ENCODE measurements around the gene CCDC93.

Gene CCDC93

GRCh38 chr2:118013221-118013723 lies 598 bp downstream of the CCDC93 start:
- peak overlapping the region; percentile 97 for H3K4me3 ChIP-seq (replicated peaks; ENCODE audit: low read depth, low read length)
- no peaks in the 10 kb centered on the region; the same call in none of the 2 replicates for H3K36me3 ChIP-seq (ENCODE audit: control insufficient read depth, insufficient read depth, low read length)
- H3K27me3 ChIP-seq (replicated peaks; ENCODE audit: control insufficient read depth, insufficient read depth, low read length): no peaks in the 10 kb centered on the region
- TF ChIP-seq CTCF (IDR thresholded peaks at IDR 0.05; ENCODE audit: insufficient read depth, low read length, poor library complexity, severe bottlenecking): peak; percentile 17
- DNase-seq (ENCODE audit: extremely low read depth, insufficient read length): peak; percentile 45

- H3K36me3 ChIP-seq (ENCODE audit: control insufficient read depth, insufficient read depth, low read length): peaks cover under 1% of the 10 kb centered on the region
- TF ChIP-seq CTCF (IDR thresholded peaks at IDR 0.05; ENCODE audit: insufficient read depth, low read length, poor library complexity, severe bottlenecking): no peak
- H3K27me3 ChIP-seq (replicated peaks; ENCODE audit: control insufficient read depth, insufficient read depth, low read length): no peaks in the 10 kb centered on the region
- no peak for DNase-seq (ENCODE audit: extremely low read depth, insufficient read length)
- peak overlapping the region; percentile 97 for H3K4me3 ChIP-seq (replicated peaks; ENCODE audit: low read depth, low read length)
These were observed 1.1 kb downstream of the CCDC93 start for GRCh38 chr2:118012778-118013177.

- DNase-seq (ENCODE audit: extremely low read depth, insufficient read length): no peak
- H3K36me3 ChIP-seq (ENCODE audit: control insufficient read depth, insufficient read depth, low read length): peaks cover 1% of the 10 kb centered on the region
- H3K4me3 ChIP-seq (replicated peaks; ENCODE audit: low read depth, low read length): no peak overlapping the region
- H3K27me3 ChIP-seq (replicated peaks; ENCODE audit: control insufficient read depth, insufficient read depth, low read length): no peaks in the 10 kb centered on the region
- no peak for TF ChIP-seq CTCF (IDR thresholded peaks at IDR 0.05; ENCODE audit: insufficient read depth, low read length, poor library complexity, severe bottlenecking)
These were observed 3.4 kb downstream of the CCDC93 start for GRCh38 chr2:118010473-118010872.

DNA sequence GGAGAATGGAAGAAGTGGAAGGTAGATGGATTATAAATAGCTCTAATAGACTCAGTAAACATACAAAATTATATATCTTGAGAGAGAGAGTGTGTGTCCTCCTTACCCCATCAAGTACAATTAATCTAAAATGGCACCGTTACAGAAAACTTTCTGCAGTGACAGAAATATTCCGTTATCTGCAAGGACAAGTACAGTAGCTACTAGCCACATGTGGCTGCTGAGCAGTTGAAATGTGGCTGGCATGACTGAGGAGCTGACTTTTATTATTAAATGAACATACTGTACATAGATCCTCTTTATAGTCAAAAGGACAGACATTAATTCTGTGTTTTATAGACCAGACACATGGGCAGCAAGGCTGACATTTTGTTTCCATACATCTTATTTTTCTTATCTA lies 7.0 kb downstream of the CCDC93 start:
- TF ChIP-seq CTCF (IDR thresholded peaks at IDR 0.05; ENCODE audit: insufficient read depth, low read length, poor library complexity, severe bottlenecking): no peak
- no peak for DNase-seq (ENCODE audit: extremely low read depth, insufficient read length)
- Histone ChIP-seq H3K36me3 (ENCODE audit: control insufficient read depth, insufficient read depth, low read length) (peaks cover 8% of the 10 kb centered on the region), H3K27me3 (replicated peaks; ENCODE audit: control insufficient read depth, insufficient read depth, low read length) (no peaks in the 10 kb centered on the region), H3K4me3 (replicated peaks; ENCODE audit: low read depth, low read length) (no peak overlapping the region)

DNA sequence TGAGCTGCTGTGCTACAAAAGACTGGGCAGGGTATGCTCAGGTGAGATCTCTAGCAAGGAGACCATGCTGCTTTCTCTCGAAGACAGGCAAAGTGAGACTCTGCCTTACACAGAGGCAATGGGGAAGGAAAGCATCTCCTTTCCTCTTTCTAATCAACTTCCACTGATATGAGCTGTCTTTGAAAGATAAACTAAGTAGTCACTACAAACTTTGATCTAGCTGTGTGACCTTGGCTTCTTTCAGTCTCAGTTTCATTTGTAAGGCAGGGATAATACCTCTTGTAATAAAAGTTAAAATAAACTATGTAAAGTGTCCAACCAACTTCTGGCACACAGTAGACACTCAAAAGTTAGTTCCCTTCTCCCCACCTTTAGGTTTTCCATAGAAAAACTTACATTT lies 7.5 kb downstream of the CCDC93 start:
- H3K27me3 ChIP-seq (replicated peaks; ENCODE audit: control insufficient read depth, insufficient read depth, low read length): no peaks in the 10 kb centered on the region
- peaks cover 8% of the 10 kb centered on the region for H3K36me3 ChIP-seq (ENCODE audit: control insufficient read depth, insufficient read depth, low read length)
- no peak overlapping the region for H3K4me3 ChIP-seq (replicated peaks; ENCODE audit: low read depth, low read length)
- no peak for TF ChIP-seq CTCF (IDR thresholded peaks at IDR 0.05; ENCODE audit: insufficient read depth, low read length, poor library complexity, severe bottlenecking)
- no peak for DNase-seq (ENCODE audit: extremely low read depth, insufficient read length)

DNA sequence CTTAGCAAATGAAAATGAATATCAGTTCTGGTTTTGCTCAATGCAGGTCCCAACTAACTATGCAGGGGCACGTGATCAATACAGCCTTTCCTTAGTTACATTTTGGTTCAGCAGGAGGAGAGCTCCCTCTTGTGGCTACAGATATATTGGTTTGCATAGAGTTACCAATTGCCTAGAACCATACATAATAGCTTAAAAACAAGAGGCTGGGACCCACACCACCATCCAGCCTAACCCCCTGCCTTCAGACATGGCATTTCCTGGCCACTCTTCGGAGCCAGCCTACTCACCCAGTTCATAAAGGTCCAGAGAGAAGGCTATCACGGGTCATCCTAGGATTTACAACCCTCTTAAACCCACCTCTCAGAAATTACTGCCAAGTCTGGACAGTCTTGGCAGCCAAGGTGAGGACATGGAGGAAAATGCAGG lies 10.5 kb downstream of the CCDC93 start:
- peaks cover 13% of the 10 kb centered on the region for H3K36me3 ChIP-seq (ENCODE audit: control insufficient read depth, insufficient read depth, low read length)
- TF ChIP-seq CTCF (IDR thresholded peaks at IDR 0.05; ENCODE audit: insufficient read depth, low read length, poor library complexity, severe bottlenecking): peak; percentile 82
- peak; percentile 56 for DNase-seq (ENCODE audit: extremely low read depth, insufficient read length)

More for the DNA sequence above, 10.5 kb downstream of the CCDC93 start:
- Histone ChIP-seq H3K27me3 (replicated peaks; ENCODE audit: control insufficient read depth, insufficient read depth, low read length) (no peaks in the 10 kb centered on the region), H3K4me3 (replicated peaks; ENCODE audit: low read depth, low read length) (no peak overlapping the region)
